ENCODE measurements around the gene LRRC75A. TPM values are rescaled to one million over a fixed set of nuclear protein-coding genes. Genes with fewer than 3 reads are reported as not detected.
"Not testable (repeated sequence)": the region's sequence is repeated elsewhere in the genome, so short reads cannot be mapped to it uniquely, and the experiment has no call there.

Gene LRRC75A
- total RNA-seq, 2 experiments from 2014 or later: 1.8 to 2.3 TPM

DNA sequence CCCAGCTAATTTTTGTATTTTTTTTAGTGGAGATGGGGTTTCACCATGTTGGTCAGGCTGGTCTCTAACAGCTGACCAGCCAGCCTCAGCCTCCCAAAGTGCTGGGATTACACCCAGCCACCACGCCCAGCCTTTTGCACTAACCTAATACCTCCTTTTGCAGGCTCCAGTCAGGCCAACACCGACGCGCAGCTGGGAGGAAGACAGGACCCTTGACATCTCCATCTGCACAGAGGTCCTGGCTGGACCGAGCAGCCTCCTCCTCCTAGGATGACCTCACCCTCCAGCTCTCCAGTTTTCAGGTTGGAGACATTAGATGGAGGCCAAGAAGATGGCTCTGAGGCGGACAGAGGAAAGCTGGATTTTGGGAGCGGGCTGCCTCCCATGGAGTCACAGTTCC is 74.6 kb downstream of the LRRC75A start:
- ChIA-PET CTCF (interaction anchor here (1.2 to 7.3 kb wide), 6 partner anchors 11 to 119 kb away, joined by 3 to 98 read pairs (median 12); partner anchors contain the start of gene CENPV), POLR2A (interaction anchor here (1.4 to 8.1 kb wide), 6 partner anchors 10 to 66 kb away, joined by 3 to 200 read pairs (median 24); partner anchors contain the start of genes CENPV and UBB)
- DNase-seq: no peak
- ATAC-seq: no peak
- Mint-ChIP-seq H3K4me3 (peak overlapping the region; percentile 100), H3K27me3 (no peaks in the 10 kb centered on the region), H3K9me3 (no peaks in the 10 kb centered on the region), H3K36me3 (ENCODE audit: low read depth) (peaks cover 27% of the 10 kb centered on the region), H3K27ac (peak overlapping the region; percentile 99), H3K4me1 (ENCODE audit: low read depth) (peaks cover 57% of the 10 kb centered on the region)
- no peak for TF ChIP-seq CTCF (IDR thresholded peaks at IDR 0.05)
- intact Hi-C loops (cut with micrococcal nuclease): loop anchor here (5.0 kb wide), 2 partner anchors 35 to 65 kb away; partner anchors contain the start of genes CENPV and UBB

DNA sequence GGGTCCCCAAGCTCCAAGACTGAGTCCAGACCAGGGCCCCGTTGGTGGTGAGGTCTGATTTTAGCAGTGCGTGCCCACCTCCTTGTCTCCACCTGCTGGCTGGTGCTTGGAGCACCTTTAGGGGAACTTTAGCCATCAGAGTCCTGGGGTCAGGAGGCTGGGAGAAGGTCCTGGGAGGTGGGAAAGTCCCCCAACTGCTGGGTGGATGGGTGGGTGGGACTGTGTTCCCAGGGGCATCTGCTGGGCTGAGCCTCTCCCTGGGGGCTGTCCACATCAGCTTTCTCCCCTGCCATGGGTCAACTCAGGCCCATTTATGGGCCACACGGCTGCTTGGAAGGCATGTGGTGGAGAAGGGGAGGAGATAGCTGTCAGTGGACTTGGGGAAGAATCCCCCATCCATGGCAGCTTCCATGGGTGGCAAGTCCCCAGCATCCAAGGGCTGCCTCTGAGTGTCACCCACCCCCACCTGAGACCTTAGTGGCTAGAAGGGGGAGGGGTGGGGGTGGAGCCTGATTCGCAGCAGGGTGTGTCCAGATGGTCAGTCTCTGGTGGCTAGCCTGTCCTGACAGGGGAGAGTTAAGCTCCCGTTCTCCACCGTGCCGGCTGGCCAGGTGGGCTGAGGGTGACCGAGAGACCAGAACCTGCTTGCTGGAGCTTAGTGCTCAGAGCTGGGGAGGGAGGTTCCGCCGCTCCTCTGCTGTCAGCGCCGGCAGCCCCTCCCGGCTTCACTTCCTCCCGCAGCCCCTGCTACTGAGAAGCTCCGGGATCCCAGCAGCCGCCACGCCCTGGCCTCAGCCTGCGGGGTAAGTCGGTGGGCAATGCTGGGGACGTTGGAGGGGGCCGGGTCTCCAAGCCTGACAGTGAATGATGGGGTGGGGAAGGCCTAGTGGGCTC is 76.7 kb downstream of the LRRC75A start, which contains the start of gene TRPV2:
TRPV2 (plus strand) TSS at position 541 of the 894 bp plus-strand sequence. CDS start 2,098 bp downstream, outside the sequence.
- intact Hi-C loops (cut with micrococcal nuclease): loop anchor here (2.0 to 5.0 kb wide), 3 partner anchors 33 to 63 kb away; partner anchors contain the start of genes CENPV and UBB
- Mint-ChIP-seq H3K27me3 (no peaks in the 10 kb centered on the region), H3K27ac (peak within 1 kb of the TSS; percentile 99), H3K36me3 (ENCODE audit: low read depth) (peaks cover 23% of the 10 kb centered on the region), H3K9me3 (no peaks in the 10 kb centered on the region), H3K4me3 (peak within 1 kb of the TSS; percentile 100), H3K4me1 (ENCODE audit: low read depth) (peaks cover 49% of the 10 kb centered on the region)
- ChIA-PET CTCF (interaction anchor here (0.5 to 7.3 kb wide), 23 partner anchors 9 to 126 kb away, joined by 3 to 98 read pairs (median 4); partner anchors contain the start of genes CENPV and UBB), POLR2A (interaction anchor here (1.0 to 8.1 kb wide), 9 partner anchors 11 to 71 kb away, joined by 3 to 200 read pairs (median 5); partner anchors contain the start of genes CENPV and UBB)
- DNase-seq: peak; percentile 79
- TF ChIP-seq CTCF (IDR thresholded peaks at IDR 0.05): peak; percentile 65
- ATAC-seq: peak; percentile 19

DNA sequence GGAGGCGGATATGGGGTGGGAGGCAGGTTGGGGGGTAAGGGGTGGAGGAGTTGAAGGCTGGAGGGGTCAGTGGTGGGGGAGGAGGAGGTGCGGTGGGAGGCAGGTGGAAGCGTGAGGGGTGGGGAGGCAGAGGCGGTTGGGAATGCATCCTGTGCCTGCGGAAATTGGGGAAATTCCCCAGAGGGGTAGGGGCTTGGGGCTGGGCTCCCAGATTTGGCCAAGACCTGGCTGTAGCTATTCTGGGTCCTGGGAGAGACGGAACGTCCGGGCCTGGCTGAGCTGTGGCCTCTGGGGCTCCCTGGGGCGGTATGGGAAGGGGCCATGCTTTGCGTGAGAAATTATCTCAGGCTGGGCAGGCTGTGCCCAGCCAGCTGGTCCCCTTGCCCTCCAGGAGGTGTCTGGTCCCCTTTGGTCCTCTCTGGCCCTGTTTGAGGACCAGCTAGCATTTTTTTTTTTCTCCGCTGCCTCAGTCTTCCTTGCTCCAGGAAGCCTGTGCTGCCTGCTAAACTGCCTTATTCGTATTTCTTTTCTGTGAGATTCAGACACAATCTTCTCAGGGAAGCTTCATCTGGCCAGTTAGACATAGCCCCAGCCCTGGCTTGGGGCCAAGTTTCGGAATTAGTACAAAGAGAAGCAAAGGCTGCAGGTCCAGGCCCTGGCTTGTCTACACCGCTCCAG is 83.9 kb downstream of the LRRC75A start:
- Mint-ChIP-seq H3K9me3 (no peaks in the 10 kb centered on the region), H3K27me3 (peaks cover 11% of the 10 kb centered on the region), H3K4me1 (ENCODE audit: low read depth) (no peaks in the 10 kb centered on the region), H3K4me3 (no peak overlapping the region), H3K36me3 (ENCODE audit: low read depth) (no peaks in the 10 kb centered on the region), H3K27ac (no peak overlapping the region)
- DNase-seq: peak; percentile 51
- ATAC-seq: peak; percentile 24
- intact Hi-C loops (cut with micrococcal nuclease): no loop called here
- POLR2A ChIA-PET: interaction anchor here (1.2 kb wide), 1 partner anchor 31 kb away, joined by 3 read pairs; no protein-coding TSS in a partner anchor
- CTCF ChIA-PET: interaction anchor here (1.7 kb wide), 1 partner anchor 44 kb away, joined by 8 read pairs; no protein-coding TSS in a partner anchor
- TF ChIP-seq CTCF (IDR thresholded peaks at IDR 0.05): no peak

GRCh38 chr17:16406742-16407674 is 85.0 kb downstream of the LRRC75A start:
- DNase-seq: no peak
- Mint-ChIP-seq H3K9me3 (no peaks in the 10 kb centered on the region), H3K27me3 (peaks cover 11% of the 10 kb centered on the region), H3K27ac (no peak overlapping the region), H3K4me3 (peak overlapping the region; percentile 47), H3K36me3 (ENCODE audit: low read depth) (no peaks in the 10 kb centered on the region), H3K4me1 (ENCODE audit: low read depth) (no peaks in the 10 kb centered on the region)
- ChIA-PET CTCF (interaction anchor here (1.0 to 1.7 kb wide), 2 partner anchors 8 to 43 kb away, joined by 4 to 8 read pairs; partner anchors contain the start of gene TRPV2), POLR2A (interaction anchor here (1.2 kb wide), 1 partner anchor 32 kb away, joined by 3 read pairs; no protein-coding TSS in a partner anchor)
- no peak for TF ChIP-seq CTCF (IDR thresholded peaks at IDR 0.05)
- ATAC-seq: peak; percentile 27
- intact Hi-C loops (cut with micrococcal nuclease): no loop called here

DNA sequence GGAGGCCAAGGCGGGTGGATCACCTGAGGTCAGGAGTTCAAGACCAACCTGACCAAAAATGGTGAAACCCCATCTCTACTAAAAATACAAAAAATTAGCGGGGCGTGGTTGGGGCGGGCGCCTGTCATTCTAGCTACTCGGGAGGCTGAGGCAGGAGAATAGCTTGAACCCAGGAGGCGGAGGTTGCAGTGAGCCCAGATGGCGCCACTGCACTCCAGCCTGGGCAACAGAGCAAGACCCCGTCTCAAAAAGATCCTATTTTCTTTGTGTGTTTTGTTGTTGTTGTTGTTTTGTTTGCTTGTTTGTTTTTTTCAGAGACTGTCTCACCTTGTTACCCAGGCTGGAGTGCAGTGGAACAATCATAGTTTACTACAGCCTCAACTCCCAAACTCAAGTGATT is 88.1 kb downstream of the LRRC75A start:
- ChIA-PET CTCF (interaction anchor here (1.2 to 1.6 kb wide), 2 partner anchors 15 to 40 kb away, joined by 3 to 4 read pairs; no protein-coding TSS in a partner anchor), POLR2A (interaction anchor here (1.3 kb wide), 1 partner anchor 11 kb away, joined by 5 read pairs; the partner anchor contains the start of gene TRPV2)
- H3K9me3 Mint-ChIP-seq; H3K4me3 Mint-ChIP-seq; H3K36me3 Mint-ChIP-seq (ENCODE audit: low read depth); H3K27ac Mint-ChIP-seq; H3K4me1 Mint-ChIP-seq (ENCODE audit: low read depth); intact Hi-C loops (cut with micrococcal nuclease); DNase-seq; ATAC-seq: not testable (repeated sequence)
- H3K27me3 Mint-ChIP-seq: peaks cover 11% of the 10 kb centered on the region

Data from activated CD8-positive, alpha-beta T cell treated with anti-CD3 and anti-CD28 coated beads for 36 hours (primary cell).